NCI-H226 (cell line): Measurements from ENCODE around the gene TNS1.

Source experiments
- DNase-seq: peaks from one replicate; pipeline ENCODE4 v3.0.0-alpha.2; 2015

The TNS1 gene

GRCh38 chr2:217979151-217979811, 23.5 kb downstream of the TNS1 start:
- no peak for DNase-seq

GRCh38 chr2:217978536-217979150, 24.2 kb downstream of the TNS1 start:
- DNase-seq, result no peak

- no peak for DNase-seq
These were observed 24.8 kb downstream of the TNS1 start for GRCh38 chr2:217977840-217978535.

- no peak for DNase-seq
These were observed 26.5 kb downstream of the TNS1 start for GRCh38 chr2:217976301-217976700.

- no peak for DNase-seq
These were observed 27.2 kb downstream of the TNS1 start for GRCh38 chr2:217975626-217976025.

- no peak for DNase-seq
These were observed 28.3 kb downstream of the TNS1 start for GRCh38 chr2:217974389-217975005.

GRCh38 chr2:217973008-217973787, 29.6 kb downstream of the TNS1 start:
- no peak for DNase-seq

- no peak for DNase-seq
These were observed 30.3 kb downstream of the TNS1 start for GRCh38 chr2:217972490-217972889.

GRCh38 chr2:217972037-217972436, 30.8 kb downstream of the TNS1 start:
- DNase-seq, result no peak

GRCh38 chr2:217971166-217971565, 31.6 kb downstream of the TNS1 start:
- no peak for DNase-seq

GRCh38 chr2:217970206-217970605, 32.6 kb downstream of the TNS1 start:
- no peak for DNase-seq

- no peak for DNase-seq
These were observed 33.2 kb downstream of the TNS1 start for GRCh38 chr2:217969588-217969987.

GRCh38 chr2:217968023-217968422, 34.8 kb downstream of the TNS1 start:
- DNase-seq, result no peak

- DNase-seq, result no peak
These were observed 36.2 kb downstream of the TNS1 start for GRCh38 chr2:217966423-217967070.

GRCh38 chr2:217964275-217965161, 38.3 kb downstream of the TNS1 start:
- no peak for DNase-seq

GRCh38 chr2:217960351-217960750, 42.4 kb downstream of the TNS1 start:
- no peak for DNase-seq

- DNase-seq, result no peak
These were observed 43.1 kb downstream of the TNS1 start for GRCh38 chr2:217959723-217960122.

GRCh38 chr2:217958884-217959225, 43.9 kb downstream of the TNS1 start:
- DNase-seq, result no peak

GRCh38 chr2:217958206-217958883, 44.5 kb downstream of the TNS1 start:
- DNase-seq, result no peak

- no peak for DNase-seq
These were observed 46.0 kb downstream of the TNS1 start for GRCh38 chr2:217956586-217957457.
